ENCODE results near the gene SNAP47. TPM values are rescaled to one million over a fixed set of nuclear protein-coding genes. Genes with fewer than 3 reads are reported as not detected.

SNAP47 gene
- polyA plus RNA-seq, 1 of the 3 experiments (the other 2 are of a cell fraction): 45.6 TPM

DNA sequence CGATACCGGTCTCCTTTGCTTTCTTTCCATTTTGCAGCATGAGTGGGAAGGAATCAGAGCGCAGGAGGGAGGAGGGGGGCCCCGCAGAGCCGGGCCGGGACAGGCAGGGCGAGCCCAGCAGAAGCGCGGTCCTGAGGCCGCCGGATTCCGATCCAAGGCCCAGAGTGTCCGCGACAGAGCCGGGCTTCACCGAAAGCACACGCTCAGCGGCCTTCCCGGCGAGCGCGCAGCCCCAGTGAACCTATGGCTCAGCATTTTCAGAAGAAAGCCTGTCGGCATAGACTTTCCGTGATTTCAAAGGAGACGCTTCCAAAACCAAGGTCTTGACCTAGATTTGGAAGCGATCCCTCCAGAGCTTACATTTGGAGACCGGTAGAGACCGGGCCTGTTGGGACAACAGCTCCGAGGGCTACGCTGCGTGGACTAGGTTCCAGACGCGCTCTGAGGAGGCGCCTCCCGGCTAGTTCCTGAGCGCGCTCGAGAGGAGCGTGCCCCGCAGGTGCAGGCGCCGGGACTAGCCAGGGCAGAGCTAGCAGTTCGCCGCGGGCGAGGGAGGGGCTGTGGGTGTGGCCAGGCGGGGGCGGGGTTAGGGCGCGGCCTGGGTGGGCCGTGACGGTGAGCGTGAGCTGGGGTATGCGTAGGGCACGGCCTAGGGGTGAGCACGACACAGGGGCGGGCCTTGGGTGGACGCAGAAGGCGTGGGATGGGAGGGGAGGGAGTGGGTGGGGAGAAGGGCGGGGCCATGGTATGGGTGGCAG lies 52.5 kb downstream of the SNAP47 start (continued):
- no peak for TF ChIP-seq YY1 (IDR thresholded peaks at IDR 0.05; ENCODE audit: low read depth)
- TF ChIP-seq SIN3A (IDR thresholded peaks at IDR 0.05; ENCODE audit: borderline replicate concordance, low read depth, low read length): peak; percentile 22; the same call in 1 of the 2 replicates
- TF ChIP-seq SMC3 (IDR thresholded peaks at IDR 0.05; ENCODE audit: low read depth, low read length): no peak
- no peak for TF ChIP-seq MEF2A (IDR thresholded peaks at IDR 0.05; ENCODE audit: borderline replicate concordance, low read depth)
- TF ChIP-seq NFIC (IDR thresholded peaks at IDR 0.05; ENCODE audit: borderline replicate concordance): no peak
- TF ChIP-seq, protein P1, sequence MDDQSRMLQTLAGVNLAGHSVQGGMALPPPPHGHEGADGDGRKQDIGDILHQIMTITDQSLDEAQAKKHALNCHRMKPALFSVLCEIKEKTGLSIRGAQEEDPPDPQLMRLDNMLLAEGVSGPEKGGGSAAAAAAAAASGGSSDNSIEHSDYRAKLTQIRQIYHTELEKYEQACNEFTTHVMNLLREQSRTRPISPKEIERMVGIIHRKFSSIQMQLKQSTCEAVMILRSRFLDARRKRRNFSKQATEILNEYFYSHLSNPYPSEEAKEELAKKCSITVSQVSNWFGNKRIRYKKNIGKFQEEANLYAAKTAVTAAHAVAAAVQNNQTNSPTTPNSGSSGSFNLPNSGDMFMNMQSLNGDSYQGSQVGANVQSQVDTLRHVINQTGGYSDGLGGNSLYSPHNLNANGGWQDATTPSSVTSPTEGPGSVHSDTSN (IDR thresholded peaks at IDR 0.05): no peak
- TF ChIP-seq NRF1 (IDR thresholded peaks at IDR 0.05; ENCODE audit: low read depth, low read length): peak; percentile 36; the same call in 1 of the 2 replicates
- TF ChIP-seq TCF12 (IDR thresholded peaks at IDR 0.05): no peak
- no peak for TF ChIP-seq FOSL2 (IDR thresholded peaks at IDR 0.05; ENCODE audit: borderline replicate concordance, low read depth)
- no peak for TF ChIP-seq FOXM1 (IDR thresholded peaks at IDR 0.05; ENCODE audit: low read depth)
- TF ChIP-seq, protein P2, sequence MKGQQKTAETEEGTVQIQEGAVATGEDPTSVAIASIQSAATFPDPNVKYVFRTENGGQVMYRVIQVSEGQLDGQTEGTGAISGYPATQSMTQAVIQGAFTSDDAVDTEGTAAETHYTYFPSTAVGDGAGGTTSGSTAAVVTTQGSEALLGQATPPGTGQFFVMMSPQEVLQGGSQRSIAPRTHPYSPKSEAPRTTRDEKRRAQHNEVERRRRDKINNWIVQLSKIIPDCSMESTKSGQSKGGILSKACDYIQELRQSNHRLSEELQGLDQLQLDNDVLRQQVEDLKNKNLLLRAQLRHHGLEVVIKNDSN (IDR thresholded peaks at IDR 0.05; ENCODE audit: borderline replicate concordance, low read depth): no peak

DNA sequence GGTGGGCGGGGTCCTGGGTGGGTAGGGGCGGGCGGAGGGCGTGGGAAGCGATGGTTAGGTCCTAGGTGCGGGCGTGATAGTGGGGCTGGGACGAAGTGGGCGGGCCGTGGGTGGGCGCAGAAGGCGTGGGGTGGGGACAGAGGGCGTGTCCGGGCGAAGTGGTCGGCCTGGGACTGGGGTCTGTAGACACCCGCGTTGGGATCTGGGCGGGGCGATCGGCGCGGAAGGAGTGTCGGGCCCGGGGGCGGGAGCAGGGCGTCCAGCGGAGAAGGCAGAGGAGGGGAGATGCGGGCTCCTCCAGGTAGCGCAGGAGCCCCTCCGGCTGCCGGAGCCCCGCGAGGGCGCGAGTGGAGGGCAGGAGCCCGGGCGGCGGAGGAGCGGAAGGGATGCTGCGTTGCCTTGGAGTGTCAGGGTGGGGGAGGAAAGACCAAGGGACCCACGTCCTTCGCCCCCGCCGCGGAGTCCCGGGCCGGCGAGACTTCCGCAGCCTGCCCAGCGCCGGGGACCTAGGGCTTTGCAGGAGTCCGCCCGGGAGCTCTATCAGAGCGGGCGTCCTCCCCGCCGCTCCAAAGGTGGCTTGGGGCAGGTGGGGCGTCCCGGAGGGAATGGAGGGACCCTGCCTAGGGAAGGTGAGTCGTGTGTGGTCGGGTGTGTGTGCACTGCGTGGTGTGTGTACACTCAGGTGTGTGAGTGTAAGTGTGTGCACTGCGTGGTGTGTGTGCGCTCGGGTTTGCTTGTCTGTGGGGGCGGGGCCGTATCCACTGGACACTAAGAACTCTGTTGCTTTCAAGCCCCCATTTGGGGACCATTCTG lies 53.2 kb downstream of the SNAP47 start:
- TF ChIP-seq NFIC (IDR thresholded peaks at IDR 0.05; ENCODE audit: borderline replicate concordance): no peak
- no peak for TF ChIP-seq ELF1 (IDR thresholded peaks at IDR 0.05)
- TF ChIP-seq FOXM1 (IDR thresholded peaks at IDR 0.05; ENCODE audit: low read depth): no peak
- no peak for TF ChIP-seq GABPA (IDR thresholded peaks at IDR 0.05; ENCODE audit: low read depth)
- TF ChIP-seq, protein P2 (IDR thresholded peaks at IDR 0.05; ENCODE audit: borderline replicate concordance, low read depth): no peak
- TF ChIP-seq TAF1 (IDR thresholded peaks at IDR 0.05; ENCODE audit: borderline replicate concordance, low read depth, low read length): no peak
- no peak for TF ChIP-seq CHD2 (IDR thresholded peaks at IDR 0.05; ENCODE audit: low read length, partially characterized antibody)
- TF ChIP-seq RXRA (IDR thresholded peaks at IDR 0.05; ENCODE audit: borderline replicate concordance, low read depth): no peak
- TF ChIP-seq GATA2 (CRISPR knock-in tag; IDR thresholded peaks at IDR 0.05): no peak
- TF ChIP-seq YY1 (IDR thresholded peaks at IDR 0.05; ENCODE audit: low read depth): no peak
- no peak for TF ChIP-seq TEAD4 (IDR thresholded peaks at IDR 0.05; ENCODE audit: borderline replicate concordance, insufficient read depth)
- TF ChIP-seq EP300 (IDR thresholded peaks at IDR 0.05; ENCODE audit: borderline replicate concordance in 1 of 2, low read depth in 1 of 2, low read length in 1 of 2): no peak
- TF ChIP-seq RAD21 (IDR thresholded peaks at IDR 0.05; ENCODE audit: low read length): no peak
- no peak for TF ChIP-seq NRF1 (IDR thresholded peaks at IDR 0.05; ENCODE audit: low read depth, low read length)
- no peak for TF ChIP-seq POLR2AphosphoS5 (IDR thresholded peaks at IDR 0.05; ENCODE audit: low read depth, low read length)
- TF ChIP-seq, protein P3, sequence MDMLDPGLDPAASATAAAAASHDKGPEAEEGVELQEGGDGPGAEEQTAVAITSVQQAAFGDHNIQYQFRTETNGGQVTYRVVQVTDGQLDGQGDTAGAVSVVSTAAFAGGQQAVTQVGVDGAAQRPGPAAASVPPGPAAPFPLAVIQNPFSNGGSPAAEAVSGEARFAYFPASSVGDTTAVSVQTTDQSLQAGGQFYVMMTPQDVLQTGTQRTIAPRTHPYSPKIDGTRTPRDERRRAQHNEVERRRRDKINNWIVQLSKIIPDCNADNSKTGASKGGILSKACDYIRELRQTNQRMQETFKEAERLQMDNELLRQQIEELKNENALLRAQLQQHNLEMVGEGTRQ (IDR thresholded peaks at IDR 0.05; ENCODE audit: borderline replicate concordance, low read depth, low read length): no peak
- Histone ChIP-seq H3K27ac (ENCODE audit: low read depth in 2 of 2, low read length in 1 of 2) (no peak overlapping the region), H3K4me1 (ENCODE audit: control insufficient read depth in 1 of 2, insufficient read depth in 2 of 2, low read depth in 1 of 2, low read length in 1 of 2) (peaks cover 5 to 32% of the 10 kb centered on the region in 2 experiments), H3K4me2 (peak overlapping the region; percentile 89), H3K9me2 (no peaks in the 10 kb centered on the region), H2AFZ (ENCODE audit: low read depth) (peak overlapping the region; percentile 87), H4K20me1 (ENCODE audit: insufficient read depth) (no peaks in the 10 kb centered on the region), H3F3A (replicated peaks; ENCODE audit: insufficient read depth) (peaks cover 7% of the 10 kb centered on the region), H3K36me3 (replicated peaks in 1 of 2; ENCODE audit: control insufficient read depth in 1 of 2, insufficient read depth in 2 of 2, low read length in 1 of 2) (no peaks in the 10 kb centered on the region), H3K9ac (peak overlapping the region; percentile 49; the same call in 1 of the 2 replicates), H3K79me2 (ENCODE audit: insufficient read depth) (no peaks in the 10 kb centered on the region), H3K4me3 (ENCODE audit: low read depth in 2 of 2, low read length in 1 of 2) (peak overlapping the region; percentile 68 to 74), H3K27me3 (ENCODE audit: insufficient read depth) (no peaks in the 10 kb centered on the region), H3K9me3 (no peaks in the 10 kb centered on the region)
- under 1% methylated on average over 32 of the region's 68 CpGs for WGBS (ENCODE audit: low lambda C conversion rate)
- POLR2A ChIA-PET: interaction anchor here (1.0 kb wide), 1 partner anchor 13 kb away, joined by 3 read pairs; no protein-coding TSS in a partner anchor
- CTCF ChIA-PET: interaction anchor here (1.0 to 2.3 kb wide), 3 partner anchors 23 to 307 kb away, joined by 3 to 6 read pairs (median 3); partner anchors contain the start of gene WNT9A
- DNase-seq: no peak
